SKM-1 treated with dmso at 0.1 percent for 144 hours (cell line): ENCODE data around the gene C18orf63.
"Not testable (repeated sequence)": the region's sequence is repeated elsewhere in the genome, so short reads cannot be mapped to it uniquely, and the experiment has no call there.

Source experiments
- DNase-seq: peaks from one replicate; lab custom pipeline; 2025; ENCODE audit not compliant: unreplicated experiment; lab: John Stamatoyannopoulos, UW

Gene C18orf63

GRCh38 chr18:74326231-74326630 is 10.6 kb downstream of the C18orf63 start:
- DNase-seq, result no peak

DNA sequence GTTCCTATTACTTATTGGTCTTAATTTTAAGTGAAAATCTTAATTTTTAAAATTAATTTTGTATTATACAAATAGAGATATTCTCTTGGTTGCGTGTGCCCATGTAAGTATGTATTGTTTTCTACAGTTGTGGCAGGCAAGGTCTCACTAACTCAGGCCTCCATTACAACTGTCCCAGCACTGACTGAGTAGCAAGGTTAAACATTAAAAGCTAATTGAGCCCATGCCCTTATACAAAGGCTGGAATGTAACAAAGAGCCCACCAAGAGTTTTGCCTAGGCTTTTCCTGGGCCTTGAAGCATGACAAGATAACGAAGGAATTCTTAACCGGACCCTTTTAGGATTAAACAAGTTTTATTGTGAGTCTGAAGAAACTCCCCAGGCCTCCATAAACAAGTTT is 11.2 kb downstream of the C18orf63 start:
- DNase-seq, result not testable (repeated sequence)

GRCh38 chr18:74328206-74328605 is 12.6 kb downstream of the C18orf63 start:
- no peak for DNase-seq

DNA sequence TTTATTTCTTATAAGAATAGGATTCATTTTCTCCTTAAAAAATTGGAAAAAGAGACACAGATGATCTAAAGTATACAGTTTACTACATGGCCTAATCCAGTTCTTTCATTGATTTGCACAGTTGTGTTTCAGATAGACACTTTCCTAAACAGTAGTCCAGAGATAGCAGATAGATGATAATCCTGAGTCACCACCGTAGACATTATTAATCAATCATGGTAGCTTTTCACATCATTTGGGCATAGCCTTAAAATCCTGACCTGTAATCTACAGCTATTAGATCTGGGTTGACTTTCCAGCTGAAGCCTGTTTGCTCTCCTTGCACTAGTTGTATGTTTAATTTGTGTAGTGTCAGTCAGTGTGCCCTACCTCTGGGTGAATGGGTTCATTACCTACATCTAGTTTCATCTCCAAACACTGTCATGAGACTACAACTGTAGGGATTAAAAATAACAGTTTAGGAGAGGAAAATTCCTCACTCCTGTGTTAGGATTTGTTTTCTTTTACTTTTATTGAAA is 14.1 kb downstream of the C18orf63 start:
- DNase-seq, result no peak

GRCh38 chr18:74331404-74331803 is 15.8 kb downstream of the C18orf63 start:
- DNase-seq, result no peak

GRCh38 chr18:74333091-74333490 is 17.5 kb downstream of the C18orf63 start:
- no peak for DNase-seq

DNA sequence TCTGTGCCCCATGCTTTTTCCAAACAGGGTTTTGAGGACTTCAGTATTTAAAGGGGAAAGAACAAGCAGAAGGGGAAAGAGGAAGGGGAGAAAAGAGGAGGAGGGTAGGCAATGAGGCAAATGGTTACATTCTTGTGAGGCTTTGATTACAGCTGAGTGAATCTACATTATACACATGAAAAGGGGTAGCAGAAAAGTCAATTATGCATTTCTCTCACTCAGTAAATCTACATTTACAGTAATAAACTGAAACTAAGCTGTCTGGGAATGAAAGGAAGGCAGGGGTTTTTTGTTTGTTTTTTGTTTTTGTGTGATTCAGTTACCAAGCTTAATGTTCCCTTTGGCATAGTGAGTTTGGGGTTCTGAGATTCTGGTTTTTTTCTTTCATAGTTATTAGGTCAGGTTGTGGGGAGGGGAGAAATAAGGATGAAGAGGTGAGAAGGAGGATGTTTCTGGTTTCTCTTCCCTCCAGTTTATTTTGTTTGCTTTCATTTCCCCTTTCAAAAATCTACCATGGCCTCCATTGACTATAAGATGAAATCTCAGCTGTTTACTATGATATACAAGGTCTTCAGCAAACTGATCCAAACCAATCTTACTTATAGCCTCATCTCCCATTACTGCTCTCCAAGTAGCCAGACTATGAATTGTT is 18.7 kb downstream of the C18orf63 start:
- no peak for DNase-seq

DNA sequence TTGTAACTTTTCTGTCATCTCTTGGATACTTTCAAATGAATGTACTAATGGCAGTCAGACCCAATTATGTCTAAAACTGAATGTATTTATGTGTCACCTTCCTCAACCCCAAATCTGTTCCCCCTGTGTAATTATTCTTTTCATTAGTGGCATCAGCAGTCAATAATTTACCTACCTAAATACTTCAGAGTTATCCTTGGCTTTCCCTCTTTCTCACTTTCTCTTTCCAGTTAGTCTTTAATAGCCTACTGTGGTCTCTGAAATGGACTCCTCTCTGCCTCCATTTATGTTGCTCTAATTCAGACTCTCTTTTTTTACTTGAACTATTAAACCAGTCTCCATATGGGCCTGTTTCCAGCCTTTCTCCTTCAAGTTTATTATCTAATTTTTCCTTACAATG is 21.0 kb downstream of the C18orf63 start:
- no peak for DNase-seq

GRCh38 chr18:74337155-74337911 is 21.7 kb downstream of the C18orf63 start:
- DNase-seq, result no peak

GRCh38 chr18:74337912-74338309 is 22.3 kb downstream of the C18orf63 start:
- no peak for DNase-seq

DNA sequence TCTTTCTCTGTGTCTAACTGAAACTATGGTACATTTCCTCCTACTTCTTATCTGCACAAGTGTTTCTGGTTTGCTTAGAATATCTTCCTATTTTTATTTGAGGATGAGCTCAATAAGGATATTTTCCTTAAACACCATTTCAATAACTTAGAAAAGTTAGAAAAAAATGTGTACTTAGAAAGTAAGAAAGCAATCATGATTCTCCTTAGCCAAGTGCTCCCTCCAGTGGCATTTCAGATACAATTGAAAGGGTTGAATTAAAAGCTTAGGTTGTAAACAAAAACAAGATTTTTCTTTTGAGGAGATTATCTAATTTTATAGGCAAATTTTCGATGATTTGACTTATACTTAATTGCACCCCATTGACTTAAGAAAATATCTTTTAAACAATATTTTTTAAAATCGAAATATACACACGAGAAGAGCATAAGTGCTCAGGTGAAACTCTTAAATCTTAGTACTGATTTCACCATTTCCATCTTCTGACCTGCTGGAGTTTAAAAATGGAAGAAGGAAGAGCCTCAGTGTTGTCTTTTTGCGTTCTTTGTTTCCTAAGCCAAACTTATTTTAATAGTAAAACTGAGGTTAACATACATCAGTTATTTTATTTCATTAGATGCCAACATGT is 26.9 kb downstream of the C18orf63 start:
- DNase-seq, result peak; percentile 29

DNA sequence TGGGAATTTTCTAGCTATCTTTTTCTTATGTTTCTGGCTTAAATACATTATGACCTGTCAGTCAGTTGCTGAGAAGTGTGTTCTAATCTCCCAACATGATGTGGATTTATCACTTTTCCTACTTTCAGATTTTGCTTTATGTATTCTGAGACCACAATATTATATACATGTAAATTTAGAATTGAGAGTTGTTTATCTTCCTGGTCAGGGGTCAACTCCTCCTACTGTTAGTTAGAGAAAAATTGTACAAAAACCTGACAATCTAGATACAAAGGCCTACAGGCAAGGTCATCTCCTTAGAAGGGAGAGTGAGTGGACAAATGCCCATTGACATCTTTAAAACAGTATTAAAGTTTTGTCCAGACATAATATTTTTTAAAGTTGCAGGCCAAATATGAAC is 30.6 kb downstream of the C18orf63 start:
- DNase-seq, result no peak

GRCh38 chr18:74348581-74348980 is 32.9 kb downstream of the C18orf63 start:
- DNase-seq, result no peak

DNA sequence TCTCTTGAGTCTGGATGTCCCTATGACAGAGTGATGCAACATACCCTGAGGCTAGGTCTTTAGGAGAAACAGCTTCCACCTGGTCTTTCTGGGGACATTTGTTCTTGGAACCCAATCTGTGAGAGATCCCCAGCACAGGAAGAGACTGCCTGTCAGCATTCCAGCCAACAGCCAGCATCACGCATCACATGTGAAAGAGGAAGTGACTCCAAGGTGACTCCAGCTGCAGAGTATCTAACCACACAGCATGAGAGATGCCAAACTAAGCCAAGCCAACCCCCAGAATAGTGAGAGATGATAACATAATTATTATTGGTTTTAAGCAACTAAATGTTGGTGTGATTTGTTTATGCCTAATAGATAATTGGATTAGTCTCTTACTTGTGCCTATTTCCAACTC is 35.7 kb downstream of the C18orf63 start:
- no peak for DNase-seq

DNA sequence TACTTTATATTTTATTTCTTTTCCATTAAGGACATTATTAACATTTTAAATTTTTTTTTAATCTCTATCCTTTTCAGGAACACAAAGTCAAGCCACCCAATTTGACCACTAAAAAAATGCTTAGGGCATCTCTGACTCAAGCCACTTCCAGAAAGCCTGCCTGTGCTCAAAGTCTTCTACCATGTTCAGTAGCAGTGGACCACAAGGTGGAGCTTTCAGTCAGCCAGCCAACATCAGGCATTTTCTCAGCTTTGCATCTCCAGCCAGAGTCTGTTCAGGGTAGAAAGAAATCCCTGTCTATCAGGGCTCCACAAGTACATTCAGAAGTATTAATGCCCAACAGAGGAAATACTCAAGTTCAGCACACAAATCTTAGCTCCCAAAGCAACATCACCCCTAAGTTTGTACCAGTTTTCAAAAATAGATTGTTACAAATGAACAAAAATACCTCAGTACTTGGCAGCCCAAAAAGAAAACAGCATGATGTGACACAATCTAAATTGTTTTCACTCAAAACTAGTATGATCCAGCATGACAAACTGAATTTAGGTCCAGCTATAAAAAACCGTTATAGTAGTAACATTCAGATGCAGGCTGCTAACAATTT is 37.6 kb downstream of the C18orf63 start:
- peak; percentile 35 for DNase-seq

DNA sequence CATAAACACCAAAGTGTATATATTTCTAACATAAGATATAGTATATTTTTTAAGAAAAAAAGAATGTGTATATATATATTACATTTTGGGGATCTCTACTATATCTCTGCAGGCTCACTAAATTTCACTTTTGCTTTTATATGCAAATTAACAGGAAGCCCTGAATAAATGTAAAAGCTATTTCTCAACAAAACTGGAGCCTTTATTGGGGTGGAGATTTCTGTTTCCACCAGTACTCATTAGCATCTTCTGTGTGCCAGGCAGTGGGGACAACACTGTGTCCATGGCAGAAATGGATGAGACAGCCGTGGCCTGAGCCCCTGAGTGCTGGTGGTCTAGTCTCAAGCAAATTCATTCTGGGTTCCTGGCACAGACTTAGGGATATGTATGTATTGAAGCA is 41.3 kb downstream of the C18orf63 start:
- DNase-seq, result no peak

DNA sequence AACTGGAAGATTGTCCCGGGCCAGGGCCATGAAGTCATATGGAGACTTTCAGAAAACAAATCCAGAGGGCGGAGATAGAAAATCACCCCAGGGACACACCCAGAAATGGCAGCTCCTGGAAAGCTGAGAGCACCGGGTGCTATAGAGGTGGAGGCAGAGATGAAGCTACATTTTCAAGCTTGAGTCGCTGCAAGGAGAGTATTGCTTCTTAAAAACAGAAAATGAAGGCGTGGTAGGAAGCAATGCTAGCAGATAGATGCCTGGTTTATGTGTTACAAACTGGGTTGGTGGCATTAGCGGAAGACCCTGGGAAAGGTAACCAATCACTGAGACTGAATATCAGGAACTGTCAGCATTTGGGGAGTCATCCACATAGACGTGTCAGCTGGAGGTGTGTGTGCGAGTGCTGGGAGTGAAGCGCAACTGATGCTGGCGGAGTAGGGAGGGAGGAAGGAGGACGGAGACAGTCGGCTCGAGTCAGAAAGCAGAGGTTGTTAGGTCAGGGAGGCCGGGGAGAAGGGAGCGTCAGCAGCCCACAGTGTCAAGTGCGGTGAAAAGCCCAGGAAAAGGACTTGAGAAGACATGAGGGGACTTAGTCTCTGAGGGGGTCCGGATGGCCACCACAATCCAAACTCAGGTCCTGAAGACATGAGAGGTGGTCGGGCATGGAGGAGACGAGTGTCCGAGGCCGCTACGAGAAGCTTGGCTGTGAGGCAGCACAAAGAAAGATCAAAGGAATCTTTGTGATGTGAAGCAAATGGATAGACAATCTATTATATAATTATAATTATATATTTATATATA is 45.4 kb downstream of the C18orf63 start:
- DNase-seq, result no peak

DNA sequence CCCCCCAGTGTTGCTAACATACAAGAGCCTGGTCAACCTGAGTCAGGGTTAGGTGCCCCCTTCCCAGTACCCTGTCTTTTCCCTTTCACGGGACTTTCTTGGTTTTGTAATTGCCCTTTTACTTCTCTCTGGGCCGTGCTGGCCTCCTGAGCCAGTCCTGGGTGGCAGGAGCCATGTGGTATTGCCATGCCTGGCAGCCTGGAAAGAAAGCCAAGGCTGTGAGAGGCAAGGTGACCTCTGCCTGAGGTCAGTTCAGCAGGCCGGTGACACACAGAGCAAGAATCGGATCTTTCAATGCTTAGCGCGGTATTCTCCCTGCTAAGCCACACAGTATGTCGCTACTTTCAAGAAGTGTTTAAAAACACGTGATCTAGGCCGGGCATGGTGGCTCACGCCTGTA is 52.3 kb downstream of the C18orf63 start:
- DNase-seq, result no peak

DNA sequence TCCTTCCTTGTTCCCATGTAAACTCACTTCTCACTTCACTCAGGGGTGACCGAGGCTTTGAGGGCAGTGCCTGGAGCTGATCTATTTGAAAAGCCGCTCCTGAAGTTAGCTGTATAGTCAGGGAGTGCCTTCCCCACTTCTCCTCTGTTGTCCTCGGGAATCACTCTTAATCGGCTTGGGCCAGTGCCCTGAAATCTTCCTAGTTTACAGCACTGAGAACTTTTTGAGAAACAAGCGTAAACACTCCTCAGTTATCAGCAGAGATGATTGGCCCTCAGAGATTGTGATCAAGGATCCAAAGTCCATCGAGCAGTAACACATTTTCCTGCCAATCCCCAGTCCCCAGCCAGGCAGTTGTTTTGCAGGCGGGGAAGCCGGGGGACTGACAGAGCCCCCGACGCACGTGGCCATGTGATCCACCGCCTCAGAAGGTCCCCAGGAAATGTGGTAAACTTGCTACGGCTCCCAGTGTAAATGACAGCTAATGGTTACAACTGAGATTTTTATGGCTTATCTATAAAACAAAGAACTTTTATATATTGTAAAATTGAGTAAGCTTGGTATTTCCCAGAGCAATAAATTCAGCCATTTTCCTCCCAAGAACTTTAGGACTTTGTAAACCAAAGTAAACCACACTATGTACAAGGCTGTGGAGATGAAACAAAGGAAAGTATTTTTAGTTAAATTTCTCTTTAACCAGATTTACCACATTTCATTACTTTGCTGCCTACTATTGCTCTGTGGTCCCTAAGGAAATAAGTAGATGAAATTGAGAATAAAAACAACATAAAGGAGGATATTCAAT is 53.5 kb downstream of the C18orf63 start:
- no peak for DNase-seq

DNA sequence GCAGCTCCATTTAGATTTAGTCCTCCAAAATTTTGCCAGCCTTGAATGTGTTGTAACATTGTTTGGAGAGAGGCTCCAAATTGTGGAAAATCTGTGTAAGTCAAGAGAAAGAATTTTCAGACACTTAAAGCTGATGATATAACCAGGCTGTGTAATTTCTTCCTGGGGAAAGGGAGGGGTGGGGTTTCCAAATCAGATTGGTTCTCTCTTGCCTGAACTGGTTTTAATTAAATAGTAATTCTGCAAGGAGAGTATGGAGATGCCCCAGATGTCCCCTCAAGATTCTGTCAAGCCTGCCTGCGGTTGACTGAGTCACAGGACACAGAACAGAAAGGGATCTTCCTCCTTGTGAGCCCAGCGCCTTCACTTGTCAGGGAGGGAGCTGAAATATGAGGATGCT is 54.5 kb downstream of the C18orf63 start:
- DNase-seq, result no peak
